HG03196 (cell line): ENCODE data around the gene CKAP2.
"Not testable (repeated sequence)": the region's sequence is repeated elsewhere in the genome, so short reads cannot be mapped to it uniquely, and the experiment has no call there.

Source experiments
- ATAC-seq: cut with Tn5 transposase; IDR thresholded peaks from one replicate; pipeline ENCODE4 v1.9.1; 2021; ENCODE audit not compliant: unreplicated experiment

The CKAP2 gene

DNA sequence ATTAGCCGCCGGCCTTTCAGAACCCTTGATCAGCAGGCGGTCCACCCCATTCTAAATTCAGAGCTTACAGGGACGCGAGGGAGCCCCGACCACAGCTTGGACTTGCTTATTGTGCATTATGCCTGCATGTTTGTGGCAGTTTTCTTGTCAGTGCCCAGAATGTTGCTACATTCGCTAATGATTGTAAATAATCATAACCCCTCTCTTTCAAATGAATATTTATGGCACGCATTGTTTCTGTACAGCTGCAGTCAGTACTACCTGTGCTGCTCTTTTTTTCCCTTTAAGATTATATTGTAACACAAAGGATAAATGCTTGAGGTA lies 4.5 kb upstream of the CKAP2 start:
- ATAC-seq: no peak

DNA sequence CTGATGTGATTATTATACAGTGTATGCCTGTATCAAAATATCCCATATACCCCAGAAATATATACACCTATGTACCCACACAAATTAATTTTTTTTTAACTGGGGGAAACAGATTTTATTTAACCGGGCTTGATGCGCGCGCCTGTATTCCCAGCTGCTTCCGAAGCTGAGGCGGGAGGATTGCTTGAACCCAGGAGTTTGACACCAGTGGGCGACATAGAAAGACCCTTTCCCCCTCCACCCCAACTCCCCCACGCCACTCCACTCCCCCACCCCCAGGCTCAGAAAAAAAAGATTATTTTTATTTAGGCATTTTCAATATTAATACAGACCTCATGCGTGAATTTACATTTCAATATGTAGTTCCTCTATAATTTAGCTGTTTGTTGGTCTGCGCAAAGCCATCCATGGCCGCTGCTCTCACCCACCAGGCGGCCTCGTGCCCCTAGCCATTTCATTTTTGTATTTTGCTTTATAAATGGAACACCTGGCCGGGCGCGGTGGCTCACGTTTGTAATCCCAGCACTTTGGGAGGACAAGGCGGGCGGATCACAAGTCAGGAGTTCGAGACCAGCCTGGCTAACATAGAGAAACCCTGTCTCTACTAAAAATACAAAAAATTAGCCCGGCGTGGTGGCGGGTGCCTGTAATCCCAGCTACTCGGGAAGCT lies 4.0 kb upstream of the CKAP2 start:
- no peak for ATAC-seq

DNA sequence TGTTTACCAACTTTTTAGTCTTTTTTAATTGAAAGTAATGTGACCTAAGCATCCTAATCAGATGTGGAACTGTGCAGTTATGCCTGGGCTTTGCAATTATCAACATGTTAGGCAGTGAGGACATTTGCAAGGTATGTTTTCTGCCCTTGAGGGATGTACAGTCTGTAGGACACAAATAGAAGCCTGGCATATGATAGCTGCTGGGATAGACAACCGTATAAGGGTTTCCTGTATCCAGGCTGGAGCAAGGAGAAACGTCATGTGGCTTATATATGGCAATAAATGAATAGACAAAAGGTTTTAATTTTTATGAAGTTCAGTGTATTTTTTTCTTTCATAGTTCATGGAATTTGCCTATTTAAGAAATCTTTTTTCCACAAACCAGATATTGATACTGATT lies 2.8 kb upstream of the CKAP2 start:
- no peak for ATAC-seq

DNA sequence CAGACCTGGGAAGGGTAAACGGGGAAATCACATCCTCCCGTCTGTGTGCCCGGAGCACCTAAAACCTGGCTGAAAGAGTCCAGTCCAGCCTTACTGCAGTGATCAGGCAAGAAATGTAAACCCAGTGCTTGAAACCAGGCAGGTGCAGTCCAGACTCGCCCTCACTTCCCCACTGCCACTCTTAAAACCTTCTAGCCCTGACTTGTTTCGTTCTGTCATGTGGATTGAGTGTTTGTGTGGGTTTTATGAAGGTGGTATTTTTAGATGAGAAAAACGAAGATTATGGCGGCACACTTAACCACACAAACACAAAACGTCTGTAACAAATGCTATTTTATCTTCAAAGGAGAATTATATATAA lies 839 bp upstream of the CKAP2 start:
- ATAC-seq: peak; percentile 20

DNA sequence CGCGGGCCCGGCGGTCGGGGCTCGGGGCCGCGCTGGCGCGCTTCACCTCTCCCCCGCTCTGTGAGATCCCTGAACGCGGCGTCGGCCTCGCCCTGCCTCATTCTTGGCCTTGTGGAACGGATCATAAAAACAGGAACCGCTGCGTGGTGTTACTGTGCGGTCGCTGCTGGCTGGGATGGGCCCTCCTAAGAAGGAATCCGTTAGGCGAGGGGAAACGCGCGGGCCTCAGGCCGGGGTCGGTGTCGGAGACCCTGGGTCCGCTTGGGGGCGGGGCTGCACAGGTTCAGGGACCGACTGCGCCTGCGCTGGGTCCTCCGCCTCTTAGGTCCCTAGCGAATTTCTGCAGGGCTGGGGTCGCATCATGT lies 381 bp downstream of the CKAP2 start:
- ATAC-seq: peak; percentile 33

DNA sequence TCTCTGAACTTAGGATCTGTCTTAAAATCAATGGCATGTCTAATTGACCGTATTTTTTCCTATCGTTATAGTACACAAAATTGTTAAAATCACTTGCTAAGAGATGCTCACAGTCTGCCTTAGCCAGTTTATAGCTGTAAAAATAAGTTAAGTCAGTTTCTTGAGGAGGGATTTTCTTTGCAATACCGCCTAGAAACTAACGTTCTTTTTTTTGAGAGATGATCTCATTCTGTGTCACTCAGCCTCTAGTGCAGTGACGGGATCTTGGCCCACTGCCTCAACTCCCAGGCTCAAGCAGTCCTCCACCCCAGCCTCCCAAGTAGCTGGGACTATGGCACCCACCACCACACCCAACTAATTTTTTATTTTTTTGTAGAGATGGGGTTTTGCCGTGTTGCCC lies 4.4 kb downstream of the CKAP2 start:
- no peak for ATAC-seq

DNA sequence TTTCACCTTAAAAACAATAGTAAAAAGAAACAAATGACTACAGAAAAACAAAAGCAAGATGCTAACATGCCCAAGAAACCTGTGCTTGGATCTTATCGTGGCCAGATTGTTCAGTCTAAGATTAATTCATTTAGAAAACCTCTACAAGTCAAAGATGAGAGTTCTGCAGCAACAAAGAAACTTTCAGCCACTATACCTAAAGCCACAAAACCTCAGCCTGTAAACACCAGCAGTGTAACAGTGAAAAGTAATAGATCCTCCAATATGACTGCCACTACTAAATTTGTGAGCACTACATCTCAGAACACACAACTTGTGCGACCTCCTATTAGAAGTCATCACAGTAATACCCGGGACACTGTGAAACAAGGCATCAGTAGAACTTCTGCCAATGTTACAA lies 6.0 kb downstream of the CKAP2 start:
- ATAC-seq: no peak

DNA sequence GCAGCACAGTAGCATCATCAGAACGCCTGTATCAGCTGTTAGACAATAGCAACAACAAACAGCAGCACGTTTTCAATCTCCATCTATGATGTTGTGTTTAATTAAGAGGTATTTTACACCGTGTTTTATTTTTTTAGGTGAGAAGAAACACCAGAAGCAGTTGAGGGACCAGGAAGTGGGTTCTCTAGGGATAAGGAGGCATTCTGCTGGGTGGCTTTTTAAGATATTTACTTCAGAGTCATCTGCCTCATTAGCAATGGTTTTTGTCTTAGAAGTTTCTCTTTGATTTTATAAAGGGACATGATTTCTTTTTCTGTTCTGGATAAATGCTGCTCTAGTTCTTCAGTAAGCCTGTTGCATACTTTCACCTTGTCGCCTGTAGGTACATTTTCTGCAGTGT lies 8.2 kb downstream of the CKAP2 start:
- no peak for ATAC-seq

DNA sequence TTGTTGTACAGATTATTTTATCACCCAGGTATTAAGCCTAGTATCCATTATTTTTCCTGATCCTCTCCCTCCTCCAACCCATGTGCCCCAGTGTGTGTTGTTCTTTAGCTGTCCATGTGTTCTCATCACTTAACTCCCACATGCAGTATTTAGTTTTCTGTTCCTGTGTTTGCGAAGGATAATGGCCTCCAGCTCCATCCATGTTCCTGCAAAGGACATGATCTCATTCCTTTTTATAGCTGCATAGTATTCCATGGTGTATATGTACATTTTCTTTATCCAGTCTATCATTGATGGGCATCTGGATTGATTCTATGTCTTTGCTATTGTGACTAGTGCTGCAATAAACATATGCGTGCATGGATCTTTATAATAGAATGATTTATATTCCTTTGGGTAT lies 13.2 kb downstream of the CKAP2 start:
- not testable (repeated sequence) for ATAC-seq

DNA sequence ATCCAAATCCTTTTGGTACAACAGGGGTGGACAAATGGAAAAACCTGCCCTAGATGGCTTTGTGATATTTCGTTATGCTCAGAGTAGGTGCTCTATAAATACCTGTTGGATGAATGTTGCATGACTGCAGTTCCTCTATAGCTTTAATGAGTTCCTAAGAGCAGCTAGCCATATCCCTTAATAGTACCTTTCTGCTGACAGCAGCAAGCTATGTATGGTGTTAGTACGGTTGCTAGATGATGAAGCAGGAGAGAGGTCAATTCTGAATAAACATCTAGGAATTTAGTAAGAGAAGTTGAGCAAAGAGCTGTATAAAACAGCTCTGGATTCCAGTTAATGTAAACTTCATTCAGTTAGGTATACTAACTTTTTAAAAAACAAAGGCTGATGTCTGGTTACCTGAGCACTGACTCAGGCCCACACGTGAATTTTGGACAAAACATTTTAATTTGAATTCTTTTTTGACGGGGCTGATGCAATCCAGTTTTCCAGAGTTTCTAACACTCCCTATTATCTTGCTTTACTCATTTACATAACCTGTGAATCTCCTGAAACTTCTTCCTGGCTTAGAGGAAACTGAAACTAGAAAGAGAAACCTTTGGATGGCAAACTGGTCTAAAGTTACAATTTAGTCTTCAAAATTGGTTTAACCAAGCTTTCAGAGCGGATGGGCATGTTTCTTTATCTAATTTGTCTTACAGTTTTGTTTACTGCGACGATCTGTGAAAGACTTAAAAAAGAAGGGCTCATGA lies 25.6 kb downstream of the CKAP2 start:
- ATAC-seq: not testable (repeated sequence)

DNA sequence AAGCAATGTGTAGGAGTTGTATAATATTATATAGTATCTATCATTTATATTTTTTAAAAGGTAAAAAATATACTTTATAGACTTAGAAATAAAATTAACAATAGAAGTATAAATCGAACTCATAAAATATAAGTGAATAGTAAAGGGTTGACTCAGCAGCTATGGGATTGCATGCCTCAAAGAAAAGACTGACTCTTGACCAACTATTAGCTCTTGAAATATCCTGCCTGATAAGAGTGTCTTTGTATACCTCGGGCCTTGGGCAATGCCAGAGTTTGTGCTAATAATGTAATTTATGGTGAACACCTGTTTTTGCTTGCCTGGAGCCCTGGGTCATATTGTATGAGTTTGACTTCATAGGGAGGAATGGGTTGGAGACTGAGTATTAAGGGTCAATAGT lies 31.8 kb downstream of the CKAP2 start:
- ATAC-seq: not testable (repeated sequence)

DNA sequence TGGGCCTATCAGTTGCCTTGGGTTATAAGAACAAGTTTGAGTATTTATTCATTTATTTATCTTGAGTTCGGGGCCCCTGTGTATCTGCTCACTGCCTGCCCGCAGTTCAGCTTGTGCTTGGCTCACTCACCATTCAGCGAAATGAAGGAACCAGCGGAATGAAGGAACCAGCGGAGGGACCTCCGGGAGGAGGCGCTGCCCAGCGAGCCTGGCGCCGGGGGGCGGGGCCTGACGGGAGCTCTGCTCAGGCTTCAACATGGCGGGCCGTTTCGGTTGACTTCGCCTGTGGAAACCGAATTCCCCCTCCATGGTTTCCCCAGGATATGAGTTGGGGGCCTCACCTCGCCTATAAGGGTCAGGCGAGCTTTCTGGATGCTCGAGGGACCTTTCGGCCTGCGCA lies 33.5 kb downstream of the CKAP2 start:
- not testable (repeated sequence) for ATAC-seq

DNA sequence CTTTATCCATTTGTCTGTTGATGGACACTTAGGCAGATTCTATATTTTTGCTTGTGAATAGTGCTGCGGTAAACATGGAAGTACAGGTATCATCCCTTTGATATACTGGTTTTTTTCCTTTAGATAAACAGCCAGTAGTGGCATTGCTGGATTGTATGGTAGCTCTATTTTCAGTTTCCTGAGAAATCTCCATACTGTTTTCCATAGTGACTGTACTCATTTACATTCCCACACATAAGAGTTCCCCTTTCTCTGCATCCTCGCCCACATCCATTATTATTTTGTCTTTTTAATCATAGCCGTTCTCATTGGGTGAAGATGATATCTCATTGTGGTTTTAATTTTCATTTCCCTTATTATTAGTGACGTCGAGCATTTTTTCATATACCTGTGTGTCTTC lies 35.7 kb downstream of the CKAP2 start:
- ATAC-seq: not testable (repeated sequence)

DNA sequence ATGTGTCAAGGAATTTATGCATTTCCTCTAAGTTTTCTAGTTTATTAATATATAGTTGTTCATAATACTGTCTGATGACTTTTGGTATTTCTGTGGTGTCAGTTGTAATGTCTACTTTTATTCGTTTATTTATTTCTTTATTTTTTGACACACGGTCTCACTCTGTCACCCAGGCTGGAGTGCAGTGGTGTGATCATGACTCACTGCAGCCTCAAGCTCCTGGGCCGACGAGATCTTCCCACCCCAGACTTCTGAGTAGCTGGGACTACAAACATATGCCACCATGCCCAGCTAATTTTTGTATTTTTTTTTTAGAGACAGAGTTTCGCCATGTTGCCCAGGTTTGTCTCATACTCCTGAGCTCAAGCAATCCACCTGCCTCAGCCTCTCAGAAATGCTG lies 39.0 kb downstream of the CKAP2 start:
- not testable (repeated sequence) for ATAC-seq

DNA sequence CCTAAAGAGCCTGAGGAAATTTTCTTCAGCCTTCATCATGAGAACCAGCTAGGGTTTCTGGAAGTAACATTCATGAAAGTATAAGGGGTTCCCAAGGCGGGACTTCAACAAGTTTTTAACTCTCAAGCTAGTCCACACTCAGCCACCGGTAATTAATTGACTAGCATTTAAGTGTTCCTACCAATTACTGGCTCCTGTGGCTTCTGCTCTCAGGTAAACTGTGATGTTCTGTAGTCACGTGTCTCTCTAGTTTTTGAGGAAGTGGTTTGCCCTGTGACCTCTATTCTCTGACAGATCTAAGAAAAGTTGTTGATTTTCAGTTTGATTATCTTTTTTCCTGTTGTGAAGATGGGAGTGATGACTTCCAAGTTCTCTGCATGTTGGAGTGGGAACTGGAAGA lies 42.7 kb downstream of the CKAP2 start:
- ATAC-seq: not testable (repeated sequence)

DNA sequence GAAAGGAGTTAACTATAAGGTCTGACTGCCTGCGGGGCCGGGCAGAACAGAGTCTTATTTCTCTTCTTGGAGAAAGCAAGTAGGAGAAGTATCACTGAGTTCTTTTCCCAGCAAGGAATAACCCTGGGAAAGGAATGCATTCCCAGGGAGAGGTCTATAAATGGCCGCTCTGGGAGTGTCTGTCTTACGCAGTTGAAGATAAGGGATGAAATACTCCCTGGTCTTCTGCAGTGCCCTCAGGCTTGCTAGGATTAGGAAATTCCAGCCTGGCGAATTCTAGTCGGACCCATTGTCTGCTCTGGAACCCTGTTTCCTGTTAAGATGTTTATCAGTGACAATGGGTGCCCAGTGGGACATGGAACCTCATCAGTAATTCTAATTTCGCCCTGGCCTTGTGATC lies 47.0 kb downstream of the CKAP2 start:
- not testable (repeated sequence) for ATAC-seq

DNA sequence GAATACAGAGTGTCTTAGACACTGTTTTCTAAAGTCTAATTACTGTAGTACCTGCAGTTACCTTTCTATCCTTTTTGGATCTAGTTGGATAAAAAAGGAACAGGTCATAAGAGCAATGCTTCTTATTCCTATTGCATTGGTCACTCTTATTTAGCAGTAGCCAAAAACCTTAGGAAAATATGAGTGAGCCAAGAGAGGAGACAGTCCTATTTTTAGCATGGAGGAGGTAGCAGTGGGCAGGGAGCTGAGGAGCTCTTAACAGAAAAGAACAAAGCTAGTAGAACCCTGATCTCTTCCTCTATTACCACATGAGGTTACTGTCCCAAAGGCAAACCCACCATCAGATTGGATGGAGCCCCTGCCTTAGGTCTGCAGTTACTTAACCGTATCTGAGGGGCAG lies 50.6 kb downstream of the CKAP2 start:
- ATAC-seq: not testable (repeated sequence)

DNA sequence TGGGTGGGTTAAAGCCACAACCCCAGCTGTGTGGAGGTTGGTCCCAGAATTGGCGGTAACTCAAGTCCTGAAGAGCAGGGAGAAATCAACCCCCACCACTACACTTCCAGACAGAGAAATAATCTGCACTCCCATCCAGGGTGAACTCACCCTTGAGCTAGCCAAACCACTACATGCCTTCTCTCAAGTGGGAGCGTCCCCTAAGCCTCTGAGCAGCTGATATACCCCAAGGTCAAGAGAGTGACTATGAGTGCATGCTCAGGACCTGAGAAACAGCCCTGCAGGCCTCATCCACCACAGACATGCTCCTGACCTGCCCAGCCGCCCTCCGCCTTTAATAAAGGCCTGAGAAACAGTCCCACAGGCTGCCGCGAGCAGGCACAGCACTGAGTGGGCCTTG lies 54.3 kb downstream of the CKAP2 start:
- not testable (repeated sequence) for ATAC-seq

DNA sequence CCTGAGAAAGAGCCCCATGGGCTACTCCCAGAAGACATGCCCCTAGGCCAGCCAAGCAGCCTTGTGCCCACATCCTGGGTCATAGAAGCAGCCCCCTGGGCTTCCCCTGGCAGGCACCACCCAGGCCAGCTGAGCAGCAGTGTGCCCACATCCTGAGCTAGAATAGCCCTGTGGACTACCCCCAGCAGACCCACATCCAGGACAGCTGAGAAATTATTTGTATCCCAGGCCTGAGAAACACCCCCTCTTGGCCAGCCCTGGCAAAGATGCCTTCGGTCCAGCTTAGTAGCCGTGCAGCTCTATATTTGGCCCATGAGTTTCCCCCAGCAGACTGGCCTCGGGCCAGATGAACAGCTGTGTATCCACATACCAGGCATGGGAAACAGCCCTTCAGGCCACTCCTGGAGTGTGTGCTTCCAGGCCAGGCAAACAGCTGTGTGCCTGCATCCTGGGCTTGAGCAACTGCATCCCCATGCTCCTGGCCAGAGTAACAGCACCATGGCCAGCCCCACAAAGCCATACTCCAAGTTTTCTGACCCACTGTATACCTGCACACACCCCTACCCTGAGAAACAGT lies 55.0 kb downstream of the CKAP2 start:
- ATAC-seq: not testable (repeated sequence)

DNA sequence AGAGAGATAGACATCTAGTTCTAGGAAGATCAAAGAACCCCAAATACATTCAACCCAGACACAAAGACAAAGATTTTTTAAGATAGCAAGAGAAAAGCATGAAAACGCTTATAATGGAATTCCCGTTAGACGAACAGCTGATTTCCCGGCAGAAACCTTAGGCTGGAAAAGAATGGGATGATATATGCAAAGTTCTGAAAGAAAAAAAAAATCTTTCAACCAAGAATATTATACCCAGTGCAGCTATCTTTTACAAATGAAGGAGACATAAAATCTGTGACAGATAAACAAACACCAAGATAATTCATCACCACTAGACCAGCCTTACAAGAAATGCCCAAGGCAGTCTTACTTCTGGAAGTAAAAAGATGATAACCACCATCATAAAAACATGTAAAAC lies 56.3 kb downstream of the CKAP2 start:
- not testable (repeated sequence) for ATAC-seq

DNA sequence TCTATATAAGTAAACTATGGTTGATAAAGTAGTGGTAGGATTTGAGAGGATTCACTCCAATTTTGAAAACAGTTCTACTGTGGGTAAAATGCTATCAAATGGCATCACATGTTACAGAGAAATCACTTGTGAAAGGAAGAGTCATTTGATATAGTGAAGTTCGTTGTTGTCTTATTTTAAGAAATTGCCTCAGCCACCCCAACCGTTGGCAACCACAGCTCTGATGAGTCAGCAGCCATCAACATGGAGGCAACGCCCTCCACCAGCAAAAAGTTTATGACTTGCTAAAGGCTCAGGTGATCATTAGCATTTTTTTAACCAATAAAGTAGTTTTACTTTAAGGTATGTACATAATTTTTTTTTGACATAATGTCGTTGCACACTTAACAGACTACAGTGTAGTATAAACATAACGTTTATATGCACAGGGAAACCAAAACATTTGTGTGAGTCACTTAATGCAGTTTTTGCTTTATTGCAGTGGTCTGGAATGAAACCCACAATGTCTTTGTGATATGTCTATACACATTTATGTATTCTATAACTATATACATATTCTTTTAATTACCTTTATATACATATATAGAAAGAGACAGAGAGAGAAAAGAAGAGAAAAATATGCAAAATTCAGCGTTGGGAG lies 58.8 kb downstream of the CKAP2 start:
- not testable (repeated sequence) for ATAC-seq

DNA sequence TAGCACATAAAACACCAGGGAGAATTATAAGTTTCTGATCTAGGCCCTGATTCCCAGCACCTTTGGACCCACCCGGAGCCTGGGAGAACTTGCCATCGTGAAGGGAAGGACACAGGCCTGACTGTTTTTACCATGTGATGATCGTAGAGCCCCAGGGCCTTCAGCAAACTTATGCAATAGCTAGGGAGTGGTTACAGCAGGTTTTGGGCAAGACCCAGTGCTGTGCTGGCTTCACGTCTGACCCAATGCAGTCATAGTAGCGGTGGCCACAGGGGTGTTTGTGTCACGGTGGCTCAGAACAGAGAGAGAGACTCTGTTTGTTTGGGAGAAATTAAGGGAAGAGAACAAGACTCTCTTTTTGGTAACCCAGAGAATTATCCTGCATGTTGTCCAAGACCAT lies 68.0 kb downstream of the CKAP2 start:
- ATAC-seq: not testable (repeated sequence)
